GM18517 (cell line): ENCODE results near the gene SARDH.

Experiments
- ATAC-seq: cut with Tn5 transposase; IDR thresholded peaks from one replicate; pipeline ENCODE4 v1.9.1; 2021; ENCODE audit warnings: mild to moderate bottlenecking, moderate library complexity; ENCODE audit not compliant: unreplicated experiment

The SARDH gene

DNA sequence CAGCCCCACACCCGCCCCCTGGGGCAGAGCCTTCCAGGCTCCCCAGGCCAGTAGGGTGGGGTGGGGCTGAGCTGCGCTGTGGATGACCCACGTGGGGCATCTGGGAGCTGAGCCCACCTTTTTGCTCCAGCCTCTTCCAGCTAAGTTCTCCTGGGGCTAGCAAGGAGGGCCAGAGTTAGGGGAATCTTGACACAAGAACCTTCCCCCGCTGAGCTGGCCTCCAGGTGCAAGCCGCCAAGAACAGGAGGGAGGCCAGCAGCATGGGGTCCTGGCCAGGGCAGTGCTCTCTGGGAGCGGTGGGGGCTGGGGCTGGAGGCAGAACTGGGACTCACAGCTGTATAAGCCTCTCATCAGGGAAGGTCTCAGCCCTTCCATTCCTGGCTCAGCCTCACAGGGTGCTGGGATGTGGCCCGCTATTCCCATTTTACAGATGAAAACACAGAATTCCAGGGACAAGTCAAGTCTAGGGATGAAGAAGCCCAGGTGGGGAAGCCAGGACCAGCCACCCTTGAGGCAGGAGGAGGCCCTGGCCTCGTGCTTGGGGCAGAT, 21.5 kb downstream of the SARDH start:
- ATAC-seq = no peak

- no peak for ATAC-seq
Observed at GRCh38 chr9:133715866-133716563, 22.1 kb downstream of the SARDH start.

- ATAC-seq = no peak
Observed at GRCh38 chr9:133715295-133715865, 22.8 kb downstream of the SARDH start.

DNA sequence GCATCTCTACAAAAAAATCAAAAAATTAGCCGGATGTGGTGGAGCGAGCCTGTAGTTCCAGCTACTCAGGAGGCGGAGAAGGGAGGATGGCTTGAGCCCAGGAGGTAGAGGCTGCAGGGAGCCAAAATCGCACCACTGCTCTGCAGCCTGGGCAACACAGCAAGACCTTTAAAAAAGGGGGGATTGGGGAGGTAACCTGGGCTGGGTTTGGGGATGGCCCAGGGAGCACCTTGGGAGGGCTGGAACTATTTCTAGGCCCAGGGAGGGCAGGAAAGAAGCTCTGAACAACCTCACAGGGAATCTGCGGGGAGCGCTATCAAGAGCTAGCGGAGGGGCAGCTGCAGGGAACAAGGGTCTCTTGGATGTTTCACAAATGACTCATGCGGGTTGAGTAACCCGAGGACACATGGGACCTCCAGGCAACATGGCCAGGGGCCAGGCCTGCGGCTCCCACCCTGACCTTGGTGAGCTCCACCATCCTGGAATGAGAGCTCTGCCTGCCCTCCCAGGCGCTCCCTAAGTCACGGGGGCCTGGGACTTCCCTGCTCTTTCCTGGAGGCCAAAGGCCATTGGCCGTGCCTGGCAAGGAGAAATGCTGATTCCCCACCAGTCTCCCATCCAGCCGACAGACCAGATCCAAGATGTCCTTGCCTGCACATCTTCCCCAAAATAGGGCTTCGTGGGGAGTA, 23.4 kb downstream of the SARDH start:
- no peak for ATAC-seq

- no peak for ATAC-seq
Observed at GRCh38 chr9:133713960-133714495, 24.1 kb downstream of the SARDH start.

DNA sequence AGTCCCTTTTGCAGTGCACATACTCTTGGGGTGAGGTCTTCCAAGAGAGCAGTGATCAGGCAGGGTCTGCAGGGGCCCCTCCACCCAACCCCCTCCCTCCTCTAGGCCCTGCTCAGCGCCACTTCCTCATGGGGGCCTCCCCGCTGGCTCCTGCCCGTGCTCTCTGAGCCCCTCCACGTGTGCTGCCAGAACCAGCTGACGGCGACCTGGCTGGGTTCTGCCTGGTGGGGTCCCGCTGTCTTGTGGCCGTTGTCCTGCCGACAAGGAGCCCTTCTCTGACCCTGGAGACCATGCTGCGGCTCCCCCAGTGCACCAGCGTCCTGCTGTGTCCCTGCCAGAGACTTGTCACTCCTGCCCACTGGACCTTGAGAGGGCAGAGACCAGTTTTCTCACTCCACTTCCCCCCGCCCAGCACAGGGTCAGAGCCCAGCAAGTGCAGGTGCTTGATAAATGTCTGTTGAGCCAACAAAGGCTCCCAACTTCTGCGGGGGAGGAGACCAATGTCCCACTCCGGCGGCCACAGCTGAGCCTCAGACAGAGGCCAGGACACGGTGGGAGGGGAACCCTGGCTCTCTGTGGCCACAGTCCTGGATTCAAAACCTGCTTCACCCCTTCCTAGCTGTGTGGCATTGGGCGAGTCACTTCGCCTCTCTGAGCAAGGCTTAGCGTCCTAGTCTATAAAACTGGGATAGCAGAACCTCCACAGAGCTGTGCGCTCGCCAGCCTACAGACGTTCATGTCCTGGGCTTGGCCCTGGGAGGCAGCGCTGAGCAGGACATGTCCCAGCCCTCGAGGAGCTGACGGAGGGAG, 24.8 kb downstream of the SARDH start:
- ATAC-seq = no peak

GRCh38 chr9:133712221-133713100, 25.7 kb downstream of the SARDH start:
- ATAC-seq = no peak

DNA sequence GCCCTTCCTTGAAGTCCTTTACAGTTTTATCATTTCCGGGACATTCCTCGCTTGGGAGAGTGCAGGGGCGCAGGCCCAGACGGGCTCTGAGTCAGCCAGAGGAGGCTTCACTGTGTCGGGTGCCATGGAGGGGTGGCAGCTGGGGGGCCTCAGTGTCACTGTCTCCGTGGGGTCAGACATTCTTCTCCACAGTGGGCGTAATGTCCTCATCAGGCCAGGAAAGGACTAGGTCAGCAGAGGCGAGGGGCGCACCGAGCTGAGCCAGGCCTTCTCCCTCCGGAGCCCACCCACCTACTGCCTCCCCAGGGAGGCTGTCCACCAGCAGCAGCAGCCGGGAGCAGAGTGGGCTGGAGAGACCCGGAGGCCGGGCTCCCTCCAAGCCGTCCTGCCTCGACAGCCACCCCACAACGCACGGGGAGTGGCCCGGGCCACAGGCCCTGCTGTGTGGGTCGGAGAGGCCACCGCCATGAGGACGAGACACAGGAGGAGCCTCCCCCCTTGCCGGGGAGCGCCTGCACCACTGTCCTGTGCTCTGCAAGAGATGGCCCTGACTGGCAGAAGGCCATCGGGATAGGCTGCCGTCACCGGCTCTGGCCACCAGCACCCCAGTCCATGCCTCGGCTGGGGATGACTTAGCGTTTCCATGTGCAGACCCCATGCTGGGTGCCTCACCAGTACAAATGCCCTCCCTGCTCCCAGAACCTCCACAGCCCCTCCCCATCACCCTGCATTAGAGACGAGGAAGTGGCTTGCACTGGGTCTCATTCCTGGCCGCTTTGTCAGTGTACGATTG, 26.5 kb downstream of the SARDH start:
- no peak for ATAC-seq

DNA sequence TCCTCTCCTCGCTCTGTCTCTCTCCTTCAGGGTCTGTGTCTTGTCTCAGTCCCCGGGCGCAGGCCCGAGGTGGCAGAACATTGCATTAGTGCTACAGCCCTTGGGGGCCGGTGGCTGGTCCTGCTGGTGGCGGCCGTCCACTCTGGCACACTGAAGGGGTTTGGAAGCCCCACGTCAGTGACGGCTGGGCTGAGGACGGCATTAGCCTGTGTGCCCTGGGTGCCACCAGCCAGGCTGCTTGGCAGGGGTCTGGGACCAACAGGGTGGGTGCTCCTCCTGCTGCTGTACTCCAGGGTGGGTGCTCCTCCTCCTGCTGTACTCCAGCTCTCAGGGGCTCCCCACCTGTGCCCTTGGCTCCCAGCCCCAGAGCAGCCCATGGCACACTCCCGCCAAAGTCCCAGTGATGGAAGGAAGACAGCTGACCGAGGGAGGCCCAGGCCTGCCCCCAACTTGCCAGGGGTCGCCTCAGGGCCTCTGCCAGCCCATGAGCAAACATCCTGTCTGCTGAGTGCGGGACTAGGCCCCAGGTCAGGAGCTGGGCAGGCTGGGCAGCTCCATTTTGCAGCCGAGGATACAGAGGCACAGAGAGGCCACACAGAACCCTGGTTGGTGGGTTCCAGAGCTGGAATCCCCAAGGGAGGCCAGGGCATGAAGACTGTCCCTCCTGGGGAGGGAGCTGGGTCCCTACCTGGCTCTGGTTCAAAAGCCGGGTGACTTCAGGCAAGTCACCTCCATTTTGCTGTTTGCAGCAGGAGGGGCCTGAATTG, 27.3 kb downstream of the SARDH start:
- ATAC-seq = no peak

- no peak for ATAC-seq
Observed at GRCh38 chr9:133709691-133710571, 28.2 kb downstream of the SARDH start.

DNA sequence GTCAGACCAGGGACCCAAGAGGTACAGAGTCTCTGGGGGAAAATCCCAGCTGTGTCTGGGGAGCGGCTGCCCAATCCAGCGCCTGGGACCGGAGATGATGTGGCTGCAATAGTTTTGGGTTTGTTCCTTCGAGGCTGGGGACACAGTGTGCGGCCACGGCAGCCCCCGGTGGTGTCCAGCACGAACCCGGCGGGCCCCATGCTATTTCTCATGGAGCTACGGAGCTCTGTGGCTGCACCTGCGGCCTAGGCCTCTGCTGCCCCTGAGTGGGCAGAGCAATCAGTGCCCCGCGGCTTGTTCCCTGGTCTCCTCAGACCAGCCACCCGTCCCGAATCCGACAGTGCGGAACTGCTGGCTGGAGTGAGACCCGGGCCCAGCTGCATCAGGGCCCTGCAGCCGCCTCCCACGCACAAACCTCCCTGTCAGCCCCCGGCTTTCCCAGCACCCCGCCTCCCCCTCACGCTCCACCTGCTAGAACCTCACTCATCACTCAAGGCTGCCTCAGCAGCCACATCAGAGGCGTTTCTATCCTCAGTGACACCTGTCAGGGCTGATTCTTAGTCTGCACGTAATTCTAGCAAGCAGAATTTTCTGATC, 29.0 kb downstream of the SARDH start:
- no peak for ATAC-seq

GRCh38 chr9:133708246-133709014, 29.7 kb downstream of the SARDH start:
- ATAC-seq = no peak

- ATAC-seq = no peak
Observed at GRCh38 chr9:133707763-133708245, 30.3 kb downstream of the SARDH start.

- ATAC-seq = no peak
Observed at GRCh38 chr9:133707065-133707762, 30.9 kb downstream of the SARDH start.

GRCh38 chr9:133706307-133707050, 31.7 kb downstream of the SARDH start:
- no peak for ATAC-seq
